A673 (cell line): Measurements from ENCODE around the gene ATPAF2. TPM values are rescaled to one million over a fixed set of nuclear protein-coding genes. Genes with fewer than 3 reads are reported as not detected.

Experiments used
- BruUV-seq: library from RNA; stranded (reverse); fragments of 400-500 nt; replicated peaks from 2 replicates; lab custom pipeline; 2021; lab: Mats Ljungman, UMichigan
- CTCF ChIA-PET: fragments of 300-600 bp; sonication (Branson Sonifier 250); formaldehyde crosslinking; loops from one replicate; lab custom pipeline; 2022; ENCODE audit warnings: antibody characterized with exemption; lab: Charles Lee
- POLR2A ChIA-PET: fragments of 300-600 bp; sonication (Branson Sonifier 250); formaldehyde crosslinking; loops from one replicate; lab custom pipeline; 2022; ENCODE audit warnings: antibody characterized with exemption; ENCODE audit not compliant: low non-redundant PET; lab: Charles Lee
- DNase-seq: peaks from one replicate; pipeline ENCODE4 v3.0.0-alpha.2; 2015; ENCODE audit warnings: low spot score
- H3K27ac ChIP-seq: fragments of 200-600 bp; sonication (generic); 2 replicates; pipeline ENCODE4 v1.5.1; 2016; ENCODE audit warnings: mixed run types, low read depth, mild to moderate bottlenecking, mixed read lengths, antibody characterized with exemption, low read length; ENCODE audit not compliant: poor library complexity, severe bottlenecking
- H3K27me3 ChIP-seq: fragments of 200-600 bp; sonication (generic); replicated peaks from 2 replicates; pipeline ENCODE4 v1.6.1; 2017; ENCODE audit warnings: mixed run types, low read depth, mild to moderate bottlenecking, mixed read lengths, antibody characterized with exemption, low read length; ENCODE audit not compliant: insufficient read depth, poor library complexity
- H3K36me3 ChIP-seq: fragments of 200-600 bp; sonication (generic); 2 replicates; pipeline ENCODE4 v1.6.1; 2016; ENCODE audit warnings: mixed run types, mild to moderate bottlenecking, mixed read lengths, antibody characterized with exemption, low read length; ENCODE audit not compliant: insufficient read depth, poor library complexity, severe bottlenecking
- H3K4me1 ChIP-seq: fragments of 200-600 bp; sonication (generic); 2 replicates; pipeline ENCODE4 v1.6.1; 2017; ENCODE audit warnings: mixed run types, mild to moderate bottlenecking, mixed read lengths, antibody characterized with exemption, low read length; ENCODE audit not compliant: insufficient read depth, poor library complexity, severe bottlenecking
- H3K4me3 ChIP-seq: fragments of 200-600 bp; sonication (generic); 2 replicates; pipeline ENCODE4 v1.5.1; 2016; ENCODE audit warnings: low read depth, mixed run types, mild to moderate bottlenecking, mixed read lengths, low read length; ENCODE audit not compliant: poor library complexity, severe bottlenecking
- H3K9me3 ChIP-seq: fragments of 200-600 bp; sonication (generic); 2 replicates; pipeline ENCODE4 v1.6.1; 2016; ENCODE audit warnings: mixed run types, low read depth, mild to moderate bottlenecking, mixed read lengths, antibody characterized with exemption, low read length; ENCODE audit not compliant: poor library complexity, severe bottlenecking
- CTCF ChIP-seq: fragments of 300-800, 200-600 bp; sonication (generic); conservative IDR thresholded peaks from 2 replicates; pipeline ENCODE4 v1.5.1; 2017; ENCODE audit warnings: low read depth, mild to moderate bottlenecking, antibody characterized with exemption, low read length, moderate library complexity, mixed read lengths
- EZH2 ChIP-seq: fragments of 200-600 bp; sonication (generic); IDR thresholded peaks from 2 replicates; pipeline ENCODE4 v1.6.1; 2017; ENCODE audit warnings: borderline replicate concordance, low read depth, mild to moderate bottlenecking, mixed read lengths, antibody characterized with exemption, low read length; ENCODE audit not compliant: poor library complexity, severe bottlenecking
- intact Hi-C: fragments of 100-400 bp; cut with micrococcal nuclease; formaldehyde crosslinking; loops from one replicate; pipeline ENCODE4 v1.10.0; 2022; ENCODE audit not compliant: unreplicated experiment
- total RNA-seq: library from RNA; stranded (reverse); gene quantifications from 2 replicates; pipeline ENCODE4 v1.2.3, GENCODE V29; 2021

The ATPAF2 gene
- total RNA-seq, 1 experiment from 2014 or later: 30.5 TPM

DNA sequence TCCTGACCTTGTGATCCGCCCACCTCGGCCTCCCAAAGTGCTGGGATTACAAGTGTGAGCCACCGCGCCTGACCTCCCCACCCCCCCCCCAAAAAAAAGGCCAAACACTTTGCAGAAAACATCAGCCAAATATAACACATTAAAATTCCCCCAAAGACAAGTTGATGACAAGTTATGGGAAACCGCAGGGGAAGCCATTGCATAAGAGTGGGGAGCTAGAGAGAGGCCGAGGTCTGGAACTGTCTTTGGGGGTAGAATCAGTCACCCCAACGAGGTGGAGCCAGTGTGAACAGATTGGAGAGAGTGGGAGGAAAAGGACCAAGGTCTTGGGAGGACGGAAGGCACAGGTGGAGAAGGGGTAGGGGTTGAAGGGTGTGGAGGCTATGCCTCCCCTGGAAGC lies 63.5 kb downstream of the ATPAF2 start:
- TF ChIP-seq EZH2: no peak
- no peak for TF ChIP-seq CTCF
- no peak for DNase-seq
- CTCF ChIA-PET: no interaction called here
- no peaks in the 10 kb centered on the region for H3K9me3 ChIP-seq
- intact Hi-C loops: no loop called here
- no peaks in the 10 kb centered on the region for H3K27me3 ChIP-seq
- H3K4me3 ChIP-seq: no peak overlapping the region
- H3K27ac ChIP-seq: no peak overlapping the region
- no TSS peak for BruUV-seq
- H3K36me3 ChIP-seq: no peaks in the 10 kb centered on the region
- POLR2A ChIA-PET: no interaction called here
- H3K4me1 ChIP-seq: peaks cover 12% of the 10 kb centered on the region

DNA sequence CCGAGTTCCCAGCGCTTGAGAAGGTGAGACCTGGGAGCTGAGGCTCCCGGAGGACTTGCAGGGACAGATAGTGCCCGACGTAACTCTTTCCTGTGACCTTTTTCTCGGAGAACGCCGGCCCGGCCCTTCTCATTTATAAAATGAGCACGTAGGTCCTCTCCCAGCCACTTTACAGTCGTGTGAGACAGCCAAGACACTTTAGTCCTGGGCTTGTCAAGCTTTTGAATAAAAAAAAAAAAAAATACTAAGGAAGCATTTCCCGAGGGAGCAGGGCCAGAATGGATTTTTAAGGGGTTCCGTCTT lies 66.1 kb downstream of the ATPAF2 start:
- H3K27me3 ChIP-seq: no peaks in the 10 kb centered on the region
- H3K9me3 ChIP-seq: no peaks in the 10 kb centered on the region
- ChIA-PET POLR2A (no interaction called here), CTCF (no interaction called here)
- H3K4me1 ChIP-seq: peaks cover 12% of the 10 kb centered on the region
- TF ChIP-seq CTCF (no peak), EZH2 (no peak)
- H3K4me3 ChIP-seq: peak overlapping the region; percentile 60
- H3K36me3 ChIP-seq: no peaks in the 10 kb centered on the region
- no peak overlapping the region for H3K27ac ChIP-seq
- intact Hi-C loops: no loop called here
- no TSS peak for BruUV-seq
- no peak for DNase-seq

GRCh38 chr17:17972126-17972951 lies 66.6 kb downstream of the ATPAF2 start, which contains the start of the genes DRC3 and TOM1L2:
Gene DRC3, plus strand, starts transcription at chr17:17972862. Its CDS starts 4,737 bp downstream, at chr17:17977599.
Gene TOM1L2, minus strand, starts transcription at chr17:17972400. Its CDS starts 87 bp downstream, at chr17:17972313.
- no peaks in the 10 kb centered on the region for H3K9me3 ChIP-seq
- no TSS peak for BruUV-seq
- no peaks in the 10 kb centered on the region for H3K36me3 ChIP-seq
- peak within 1 kb of the TSS; percentile 60 for H3K4me3 ChIP-seq
- CTCF ChIA-PET: interaction anchor here (0.8 kb wide), 1 partner anchor 53 kb away, joined by 4 read pairs; no protein-coding TSS in a partner anchor
- DNase-seq: peak; percentile 100
- H3K4me1 ChIP-seq: peaks cover 12% of the 10 kb centered on the region
- H3K27me3 ChIP-seq: no peaks in the 10 kb centered on the region
- H3K27ac ChIP-seq: peak within 1 kb of the TSS; percentile 35
- TF ChIP-seq CTCF (no peak), EZH2 (no peak)
- intact Hi-C loops: no loop called here
- POLR2A ChIA-PET: no interaction called here
